IMR-90 (cell line): ENCODE data around the gene RAB40C. TPM values are rescaled to one million over a fixed set of nuclear protein-coding genes. Genes with fewer than 3 reads are reported as not detected.

Source experiments
- ATAC-seq: fragments of 200-7000 bp; cut with Tn5 transposase; 2 replicates; pipeline ENCODE4 v1.9.1; 2020; ENCODE audit warnings: low read depth, mild to moderate bottlenecking, moderate library complexity
- BruUV-seq: library from RNA; stranded (reverse); fragments of 400-500 nt; replicated peaks from 2 replicates; lab custom pipeline; 2021; lab: Mats Ljungman, UMichigan
- CTCF ChIA-PET: fragments of 300-600 bp; formaldehyde crosslinking; extraction: SDS; loops from one replicate; lab custom pipeline; 2021; ENCODE audit warnings: antibody characterized with exemption; lab: Yijun Ruan, JAX
- POLR2A ChIA-PET: fragments of 300-600 bp; sonication (Branson Sonifier 250); formaldehyde crosslinking; loops from one replicate; lab custom pipeline; 2022; ENCODE audit warnings: antibody characterized with exemption; ENCODE audit not compliant: unreplicated experiment; lab: Charles Lee
- DNase-seq: peaks from one replicate; pipeline ENCODE4 v3.0.0; 2013
- H2AFZ ChIP-seq: replicated peaks from 2 replicates; pipeline ENCODE3; 2013; ENCODE audit warnings: low read length, mild to moderate bottlenecking; ENCODE audit not compliant: poor library complexity
- H2AK5ac ChIP-seq: 2 replicates; pipeline ENCODE4 v1.6.1; 2013; ENCODE audit warnings: low read depth, low read length, inconsistent platforms
- H2AK9ac ChIP-seq: replicated peaks from 2 replicates; pipeline ENCODE3; 2013; ENCODE audit warnings: mild to moderate bottlenecking, low read depth, low read length, moderate library complexity; ENCODE audit not compliant: poor library complexity
- H2BK120ac ChIP-seq: 2 replicates; pipeline ENCODE4 v1.6.1; 2013; ENCODE audit warnings: low read depth, low read length, inconsistent platforms
- H2BK15ac ChIP-seq: 3 replicates; pipeline ENCODE4 v1.6.1; 2013; ENCODE audit warnings: low read depth, low read length, inconsistent platforms
- H2BK20ac ChIP-seq: 2 replicates; pipeline ENCODE4 v1.6.1; 2013; ENCODE audit warnings: low read depth, mild to moderate bottlenecking, inconsistent platforms, low read length, moderate library complexity
- H2BK5ac ChIP-seq: 2 replicates; pipeline ENCODE4 v1.6.1; 2013; ENCODE audit warnings: mild to moderate bottlenecking, low read depth, low read length, inconsistent platforms; ENCODE audit not compliant: poor library complexity, severe bottlenecking
- H3K14ac ChIP-seq: replicated peaks from 2 replicates; pipeline ENCODE4 v1.6.1; 2013; ENCODE audit warnings: low read depth, low read length, inconsistent platforms
- H3K18ac ChIP-seq: 2 replicates; pipeline ENCODE4 v1.6.1; 2013; ENCODE audit warnings: low read depth, low read length, control low read depth
- H3K23ac ChIP-seq: 2 replicates; pipeline ENCODE4 v1.6.1; 2013; ENCODE audit warnings: low read depth, low read length, inconsistent platforms
- H3K27ac ChIP-seq: 2 replicates; pipeline ENCODE4 v1.5.1; 2013; ENCODE audit warnings: mild to moderate bottlenecking, control low read depth, low read length; ENCODE audit not compliant: insufficient read depth
- H3K27me3 ChIP-seq: 2 replicates; pipeline ENCODE4 v1.6.1; 2013; ENCODE audit warnings: low read length; ENCODE audit not compliant: control insufficient read depth, insufficient read depth
- H3K36me3 ChIP-seq: 2 replicates; pipeline ENCODE4 v1.6.1; 2013; ENCODE audit warnings: low read length, mixed read lengths; ENCODE audit not compliant: control insufficient read depth, insufficient read depth
- H3K4ac ChIP-seq: 2 replicates; pipeline ENCODE4 v1.6.1; 2013; ENCODE audit warnings: low read depth, low read length, inconsistent platforms
- H3K4me1 ChIP-seq: 2 replicates; pipeline ENCODE4 v1.6.1; 2013; ENCODE audit warnings: low read length, mixed read lengths; ENCODE audit not compliant: control insufficient read depth, insufficient read depth
- H3K4me2 ChIP-seq: 2 replicates; pipeline ENCODE4 v1.6.1; 2013; ENCODE audit warnings: low read depth, mild to moderate bottlenecking, control low read depth, low read length, moderate library complexity
- H3K4me3 ChIP-seq: 2 replicates; pipeline ENCODE4 v1.5.1; 2013; ENCODE audit warnings: low read depth, mild to moderate bottlenecking, control low read depth, low read length, moderate library complexity; ENCODE audit not compliant: insufficient read depth
- H3K56ac ChIP-seq: 2 replicates; pipeline ENCODE4 v1.6.1; 2013; ENCODE audit warnings: low read length, inconsistent platforms; ENCODE audit not compliant: insufficient read depth; ENCODE audit errors: extremely low read depth
- H3K79me1 ChIP-seq, 2 experiments: 2 replicates each; pipeline ENCODE4 v1.6.1; 2013; ENCODE audit warnings: low read length in 2 of 2, inconsistent platforms in 1 of 2, low read depth in 1 of 2
- H3K9ac ChIP-seq: 2 replicates; pipeline ENCODE4 v1.6.1; 2013; ENCODE audit warnings: low read depth, low read length, control low read depth
- H3K9me1 ChIP-seq: 2 replicates; pipeline ENCODE4 v1.6.1; 2013; ENCODE audit warnings: low read length, inconsistent platforms; ENCODE audit not compliant: insufficient read depth
- H3K9me3 ChIP-seq: 2 replicates; pipeline ENCODE4 v1.6.1; 2013; ENCODE audit warnings: low read length; ENCODE audit not compliant: control insufficient read depth, insufficient read depth
- H4K20me1 ChIP-seq: 2 replicates; pipeline ENCODE4 v1.6.1; 2013; ENCODE audit warnings: low read length, inconsistent platforms; ENCODE audit not compliant: insufficient read depth
- H4K5ac ChIP-seq: 2 replicates; pipeline ENCODE4 v1.6.1; 2013; ENCODE audit warnings: mild to moderate bottlenecking, low read depth, low read length, control low read depth
- H4K8ac ChIP-seq, 2 experiments: 2 replicates each; pipeline ENCODE4 v1.6.1; 2013; ENCODE audit warnings: low read depth in 2 of 2, low read length in 2 of 2, control low read depth in 1 of 2, inconsistent platforms in 1 of 2
- H4K91ac ChIP-seq: 2 replicates; pipeline ENCODE4 v1.6.1; 2013; ENCODE audit warnings: low read depth, low read length, inconsistent platforms; ENCODE audit not compliant: insufficient read depth
- BHLHE40 ChIP-seq: fragments of 150-350 bp; IDR thresholded peaks from 2 replicates; pipeline ENCODE4 v1.6.1; 2016; ENCODE audit warnings: mild to moderate bottlenecking, low read depth, low read length
- CEBPB ChIP-seq: IDR thresholded peaks from 2 replicates; pipeline ENCODE4 v1.6.1; 2012; ENCODE audit warnings: low read depth, low read length, improper control_type of control experiment
- CHD1 ChIP-seq: IDR thresholded peaks from 2 replicates; pipeline ENCODE4 v1.6.1; 2012; ENCODE audit warnings: low read depth, low read length, improper control_type of control experiment
- CTCF ChIP-seq: conservative IDR thresholded peaks from 2 replicates; pipeline ENCODE4 v1.5.1; 2012; ENCODE audit warnings: mild to moderate bottlenecking, low read depth, low read length, improper control_type of control experiment
- ELK1 ChIP-seq: fragments of 150-350 bp; IDR thresholded peaks from 2 replicates; pipeline ENCODE4 v1.6.1; 2016; ENCODE audit warnings: low read depth, mild to moderate bottlenecking, low read length, moderate library complexity, borderline replicate concordance
- FOS ChIP-seq: fragments of 150-350 bp; IDR thresholded peaks from 2 replicates; pipeline ENCODE4 v1.6.1; 2016; ENCODE audit warnings: low read depth, low read length
- MAFK ChIP-seq: IDR thresholded peaks from 2 replicates; pipeline ENCODE4 v1.6.1; 2012; ENCODE audit warnings: low read depth, low read length, improper control_type of control experiment
- MAZ ChIP-seq: IDR thresholded peaks from 2 replicates; pipeline ENCODE4 v1.6.1; 2012; ENCODE audit warnings: low read depth, mild to moderate bottlenecking, low read length, improper control_type of control experiment, moderate library complexity, borderline replicate concordance
- MXI1 ChIP-seq: IDR thresholded peaks from 2 replicates; pipeline ENCODE4 v1.6.1; 2012; ENCODE audit warnings: low read depth, mild to moderate bottlenecking, low read length, moderate library complexity, borderline replicate concordance
- RAD21 ChIP-seq: IDR thresholded peaks from 2 replicates; pipeline ENCODE4 v1.6.1; 2012; ENCODE audit warnings: low read length, improper control_type of control experiment
- RFX5 ChIP-seq: IDR thresholded peaks from 2 replicates; pipeline ENCODE4 v1.8.0; 2012; ENCODE audit warnings: low read depth, mild to moderate bottlenecking, low read length, moderate library complexity
- SMC3 ChIP-seq: fragments of 150-350 bp; IDR thresholded peaks from 2 replicates; pipeline ENCODE4 v1.6.1; 2016; ENCODE audit warnings: low read depth, mild to moderate bottlenecking, antibody characterized with exemption, low read length, moderate library complexity
- USF2 ChIP-seq: fragments of 150-350 bp; IDR thresholded peaks from 2 replicates; pipeline ENCODE4 v1.6.1; 2017; ENCODE audit warnings: mild to moderate bottlenecking, antibody characterized with exemption, low read length, low read depth
- WGBS, 2 experiments: methylation state at CpG; one replicate each; pipeline versions ENCODE4 v1.1.5 to v1.1.7; 2013; ENCODE audit warnings: missing lambda C conversion rate in 2 of 2; ENCODE audit not compliant: insufficient read length in 1 of 2; ENCODE audit errors: extremely low coverage in 2 of 2; 5-methylcytosine and 5-hydroxymethylcytosine counted together
- dilution Hi-C: fragments of 300-500 bp; cut with HindIII; formaldehyde crosslinking; loops from one replicate; pipeline ENCODE4 v1.14.3; 2018; ENCODE audit warnings: low sequenced_read_pairs; ENCODE audit not compliant: unreplicated experiment
- in situ Hi-C: fragments of 300-500 bp; cut with MboI; formaldehyde crosslinking; loops from 3 replicates; pipeline ENCODE4 v1.14.3; 2019; ENCODE audit warnings: low sequenced_read_pairs, inconsistent platforms, mixed read lengths
- intact Hi-C: fragments of 100-400 bp; cut with micrococcal nuclease; formaldehyde crosslinking; loops from 2 replicates; pipeline ENCODE4 v1.10.0; 2022
- polyA plus RNA-seq, 3 experiments: library from polyadenylated mRNA; depleted of rRNA; stranded (reverse); fragments of >200 nt; gene quantifications; 2 replicates each; pipeline ENCODE4 v1.2.3, GENCODE V29; 2012; ENCODE audit warnings: low replicate concordance in 1 of 3
- total RNA-seq: library from RNA; depleted of rRNA; stranded (reverse); fragments of >200 nt; gene quantifications from 2 replicates; pipeline ENCODE4 v1.2.3, GENCODE V29; 2012

The RAB40C gene
- total and polyA plus RNA-seq, 2 of the 4 experiments (the other 2 are of a cell fraction): 6.8 to 13.7 TPM

GRCh38 chr16:557463-558297 lies 32.2 kb upstream of the RAB40C start:
- Histone ChIP-seq H3K9me3 (no peaks in the 10 kb centered on the region), H3K27me3 (peaks cover 47% of the 10 kb centered on the region), H2BK5ac (no peak overlapping the region), H3K27ac (no peak overlapping the region), H3K9me1 (no peaks in the 10 kb centered on the region; the same call in 1 of the 2 replicates), H3K18ac (no peak overlapping the region), H2BK20ac (no peak overlapping the region), H2BK120ac (no peak overlapping the region), H3K79me1 (no peaks in the 10 kb centered on the region; a peak in 1 of 4 replicates), H2AK9ac (peak overlapping the region; percentile 65), H2BK15ac (no peak overlapping the region), H3K4ac (no peak overlapping the region), H4K8ac (no peak overlapping the region), H4K20me1 (peaks cover 9% of the 10 kb centered on the region; the same call in 1 of the 2 replicates), H3K14ac (no peak overlapping the region), H3K23ac (no peak overlapping the region), H3K4me2 (no peak overlapping the region), H3K56ac (no peak overlapping the region), H2AK5ac (no peak overlapping the region), H4K5ac (no peak overlapping the region), H4K91ac (no peak overlapping the region), H3K9ac (no peak overlapping the region), H3K4me1 (0 out of 2 replicates have a peak, but pooled peaks cover 3% of the 10 kb centered on the region), H3K36me3 (peaks cover 3% of the 10 kb centered on the region; the same call in 1 of the 2 replicates), H3K4me3 (no peak overlapping the region), H2AFZ (peak overlapping the region; percentile 7)
- 82% methylated on average over 13 of the region's 23 CpGs; no CpG with 5 or more reads in 1 of the 2 experiments for WGBS, 2 experiments
- BruUV-seq: no TSS peak
- CTCF ChIA-PET: no interaction called here
- TF ChIP-seq BHLHE40 (no peak), ELK1 (no peak), CTCF (no peak), MAFK (no peak), CHD1 (no peak), MAZ (no peak), RAD21 (no peak), FOS (no peak), MXI1 (no peak), SMC3 (no peak), USF2 (no peak), CEBPB (no peak), RFX5 (no peak)
- ATAC-seq (no peak), DNase-seq (no peak)
- dilution Hi-C loops (no loop called here), intact Hi-C loops (no loop called here), in situ Hi-C loops (no loop called here)
- POLR2A ChIA-PET: no interaction called here
